Fibroblast of lung (primary cell): ENCODE measurements around the gene USP4. TPM values are rescaled to one million over a fixed set of nuclear protein-coding genes. Genes with fewer than 3 reads are reported as not detected.

Experiments used
- DNase-seq, 2 donors: peaks; one replicate each; pipeline versions ENCODE4 v3.0.0 to v3.0.0-alpha.2; 2010; ENCODE audit warnings: low read depth in 2 of 2
- H2AFZ ChIP-seq: 2 replicates; pipeline ENCODE4 v1.5.1; 2012; ENCODE audit warnings: low read length, control low read depth, inconsistent platforms
- H3K27ac ChIP-seq: 2 replicates; pipeline ENCODE4 v1.5.1; 2011; ENCODE audit warnings: low read length, control low read depth; ENCODE audit not compliant: insufficient read depth
- H3K27me3 ChIP-seq: 2 replicates; pipeline ENCODE4 v1.5.1; 2011; ENCODE audit warnings: mild to moderate bottlenecking, low read length; ENCODE audit not compliant: control insufficient read depth, insufficient read depth
- H3K36me3 ChIP-seq: 2 replicates; pipeline ENCODE4 v1.5.1; 2011; ENCODE audit warnings: low read length; ENCODE audit not compliant: control insufficient read depth, insufficient read depth
- H3K4me1 ChIP-seq: 2 replicates; pipeline ENCODE4 v1.5.1; 2011; ENCODE audit warnings: low read length; ENCODE audit not compliant: control insufficient read depth, insufficient read depth; ENCODE audit errors: extremely low read depth
- H3K4me2 ChIP-seq: 2 replicates; pipeline ENCODE4 v1.5.1; 2011; ENCODE audit warnings: low read length, control low read depth; ENCODE audit not compliant: insufficient read depth; ENCODE audit errors: extremely low read depth
- H3K4me3 ChIP-seq, 4 experiments: fragments of 200-600 bp in 1 of 4; sonication (generic) in 1 of 4; replicated peaks in 1 of 4; 2 replicates each; pipeline ENCODE4 v1.5.1; 2011 to 2016; ENCODE audit warnings: low read length in 4 of 4, low read depth in 3 of 4, mild to moderate bottlenecking in 3 of 4, control low read depth in 2 of 4, inconsistent platforms in 1 of 4, mixed read lengths in 1 of 4; ENCODE audit not compliant: insufficient read depth in 1 of 4; ENCODE audit errors: control extremely low read depth in 1 of 4
- H3K79me2 ChIP-seq: 2 replicates; pipeline ENCODE4 v1.5.1; 2012; ENCODE audit warnings: mild to moderate bottlenecking, low read length, inconsistent platforms; ENCODE audit not compliant: control insufficient read depth, insufficient read depth
- H3K9ac ChIP-seq: 2 replicates; pipeline ENCODE4 v1.5.1; 2011; ENCODE audit warnings: mild to moderate bottlenecking, low read length, control low read depth; ENCODE audit not compliant: insufficient read depth
- H3K9me3 ChIP-seq: 2 replicates; pipeline ENCODE4 v1.5.1; 2012; ENCODE audit warnings: low read depth, low read length; ENCODE audit not compliant: control insufficient read depth, insufficient read depth
- H4K20me1 ChIP-seq: 2 replicates; pipeline ENCODE4 v1.5.1; 2011; ENCODE audit warnings: low read length; ENCODE audit not compliant: control insufficient read depth, insufficient read depth; ENCODE audit errors: extremely low read depth
- CTCF ChIP-seq, 2 donors: IDR thresholded peaks in 1 of 2; conservative IDR thresholded peaks in 1 of 2; 1 replicate in 1 of 2; 2 replicates in 1 of 2; pipeline ENCODE4 v1.5.1; 2011 to 2012; ENCODE audit warnings: low read length in 2 of 2, control low read depth in 1 of 2, inconsistent platforms in 1 of 2, low read depth in 1 of 2, mild to moderate bottlenecking in 1 of 2
- EZH2 ChIP-seq: IDR thresholded peaks from 2 replicates; pipeline ENCODE4 v1.5.1; 2012; ENCODE audit warnings: low read length, control low read depth, mild to moderate bottlenecking; ENCODE audit errors: missing control alignments
- polyA plus RNA-seq, 2 donors: library from polyadenylated mRNA; depleted of rRNA in 1 of 2; stranded (reverse) in 1 of 2; unstranded in 1 of 2; fragments of >200 nt; gene quantifications; 2 replicates each; pipeline ENCODE4 v1.2.1, GENCODE V29; 2011 to 2012; ENCODE audit warnings: missing spikeins in 1 of 2
- total RNA-seq: library from RNA; depleted of rRNA; stranded (reverse); fragments of >200 nt; gene quantifications from 2 replicates; pipeline ENCODE4 v1.2.1, GENCODE V29; 2014

Gene USP4
- total and polyA plus RNA-seq, 2 donors (not counting 1 experiment from before 2014, with no cell fraction given): 28.7 to 47.1 TPM

GRCh38 chr3:49255112-49255511 lies 84.7 kb downstream of the USP4 start:
- TF ChIP-seq CTCF (conservative IDR thresholded peaks at IDR 0.05 in 1 of 2, IDR thresholded peaks at IDR 0.05 in 1 of 2; ENCODE audit: low read depth in 1 of 2, low read length in 2 of 2) (no peak), EZH2 (no peak)
- no peak overlapping the region for H3K4me3 ChIP-seq
- no peaks in the 10 kb centered on the region for H3K79me2 ChIP-seq
- no peak overlapping the region for H3K27ac ChIP-seq
- H3K4me1 ChIP-seq: no peaks in the 10 kb centered on the region
- peaks cover 4% of the 10 kb centered on the region for H3K36me3 ChIP-seq
- DNase-seq: peak in 1 of 2 donors; percentile 23
- no peaks in the 10 kb centered on the region for H4K20me1 ChIP-seq
- no peaks in the 10 kb centered on the region for H3K27me3 ChIP-seq
- no peak overlapping the region for H3K4me2 ChIP-seq
- no peak overlapping the region for H3K9ac ChIP-seq
- no peak overlapping the region for H2AFZ ChIP-seq
- no peaks in the 10 kb centered on the region for H3K9me3 ChIP-seq

GRCh38 chr3:49253512-49253911 lies 86.3 kb downstream of the USP4 start:
- Histone ChIP-seq H3K4me2 (no peak overlapping the region), H4K20me1 (no peaks in the 10 kb centered on the region), H3K27ac (no peak overlapping the region)

GRCh38 chr3:49248840-49249227 lies 91.0 kb downstream of the USP4 start:
- Histone ChIP-seq H3K79me2 (no peaks in the 10 kb centered on the region), H4K20me1 (no peaks in the 10 kb centered on the region), H3K4me3 (no peak overlapping the region), H3K27ac (no peak overlapping the region), H3K27me3 (no peaks in the 10 kb centered on the region), H3K9me3 (no peaks in the 10 kb centered on the region), H3K4me2 (no peak overlapping the region), H3K4me1 (no peaks in the 10 kb centered on the region), H2AFZ (no peak overlapping the region), H3K36me3 (peaks cover 2% of the 10 kb centered on the region), H3K9ac (no peak overlapping the region)
- DNase-seq: peak in 1 of 2 donors; percentile 19
- TF ChIP-seq EZH2: no peak
- TF ChIP-seq CTCF (conservative IDR thresholded peaks at IDR 0.05 in 1 of 2, IDR thresholded peaks at IDR 0.05 in 1 of 2; ENCODE audit: low read depth in 1 of 2, low read length in 2 of 2): no peak

More at GRCh38 chr3:49253512-49253911, 86.3 kb downstream of the USP4 start:
- DNase-seq: no peak
- Histone ChIP-seq H3K4me1 (no peaks in the 10 kb centered on the region), H3K36me3 (peaks cover 4% of the 10 kb centered on the region), H3K79me2 (no peaks in the 10 kb centered on the region), H3K27me3 (no peaks in the 10 kb centered on the region), H3K9me3 (no peaks in the 10 kb centered on the region), H3K4me3 (no peak overlapping the region), H3K9ac (no peak overlapping the region), H2AFZ (no peak overlapping the region)
- TF ChIP-seq EZH2 (no peak), CTCF (conservative IDR thresholded peaks at IDR 0.05 in 1 of 2, IDR thresholded peaks at IDR 0.05 in 1 of 2; ENCODE audit: low read depth in 1 of 2, low read length in 2 of 2) (no peak)
